HCT116 (cell line): ENCODE data around the gene ALG2. TPM values are rescaled to one million over a fixed set of nuclear protein-coding genes. Genes with fewer than 3 reads are reported as not detected.

ENCODE experiments used
- ATAC-seq: fragments of 200-7000 bp; cut with Tn5 transposase; 2 replicates; pipeline ENCODE4 v1.9.1; 2020; ENCODE audit warnings: mild to moderate bottlenecking, moderate library complexity
- BruUV-seq: library from RNA; stranded (reverse); fragments of 400-500 nt; replicated peaks from 2 replicates; lab custom pipeline; 2021; lab: Mats Ljungman, UMichigan
- CTCF ChIA-PET: fragments of 300-600 bp; sonication (Branson Sonifier 250); formaldehyde crosslinking; loops from one replicate; lab custom pipeline; 2021; ENCODE audit warnings: antibody characterized with exemption; lab: Charles Lee
- POLR2A ChIA-PET: fragments of 300-600, 350-600 bp; sonication (Branson Sonifier 250); formaldehyde crosslinking; loops from one replicate; lab custom pipeline; 2021; ENCODE audit warnings: antibody characterized with exemption; lab: Charles Lee
- RAD21 ChIA-PET, 2 experiments: fragments of 300-600 bp; sonication (Branson Sonifier 250); formaldehyde crosslinking; loops; one replicate each; lab custom pipeline; 2023; ENCODE audit warnings: low total read pairs in 2 of 2; ENCODE audit not compliant: uncharacterized antibody in 2 of 2, unreplicated experiment in 2 of 2, low non-redundant PET in 1 of 2; lab: Charles Lee
- DNase-seq: peaks from one replicate; pipeline ENCODE4 v3.0.0-alpha.2; 2010; ENCODE audit warnings: low read depth, low spot score
- H2AFZ ChIP-seq: fragments of 200-600 bp; shearing (Covaris generic), sonication (generic); 2 replicates; pipeline ENCODE4 v1.6.1; 2017; ENCODE audit warnings: low read depth, mixed run types, mixed read lengths, antibody characterized with exemption, low read length; ENCODE audit not compliant: poor library complexity, severe bottlenecking
- H3K27ac ChIP-seq: 2 replicates; pipeline ENCODE4 v1.5.1; 2012; ENCODE audit warnings: low read depth, low read length
- H3K27me3 ChIP-seq: fragments of 200-600 bp; sonication (generic); 2 replicates; pipeline ENCODE4 v1.6.1; 2016; ENCODE audit warnings: mixed run types, low read length, mixed read lengths; ENCODE audit not compliant: insufficient read depth
- H3K36me3 ChIP-seq, 2 experiments: fragments of 200-500 bp in 1 of 2; fragments of 200-600 bp in 1 of 2; sonication (Bioruptor generic) in 1 of 2; sonication (generic) in 1 of 2; 2 replicates each; pipeline versions ENCODE4 v1.5.1 to v1.6.1; 2014 to 2016; ENCODE audit warnings: low read length in 2 of 2, inconsistent platforms in 1 of 2, mixed read lengths in 1 of 2, mixed run types in 1 of 2; ENCODE audit not compliant: insufficient read depth in 2 of 2, control insufficient read depth in 1 of 2
- H3K4me1 ChIP-seq, 2 experiments: fragments of 200-600 bp in 1 of 2; sonication (generic) in 1 of 2; 2 replicates each; pipeline versions ENCODE4 v1.5.1 to v1.6.1; 2012 to 2017; ENCODE audit warnings: low read length in 2 of 2, inconsistent platforms in 1 of 2, mild to moderate bottlenecking in 1 of 2, mixed read lengths in 1 of 2, mixed run types in 1 of 2, moderate library complexity in 1 of 2; ENCODE audit not compliant: insufficient read depth in 2 of 2, control insufficient read depth in 1 of 2
- H3K4me2 ChIP-seq: fragments of 200-600 bp; sonication (generic); 2 replicates; pipeline ENCODE4 v1.6.1; 2017; ENCODE audit warnings: mixed run types, low read length, mixed read lengths
- H3K4me3 ChIP-seq, 2 experiments: fragments of 200-600 bp in 1 of 2; sonication (generic) in 1 of 2; replicated peaks in 1 of 2; 2 replicates each; pipeline ENCODE4 v1.5.1; 2011 to 2016; ENCODE audit warnings: low read length in 2 of 2, control low read depth in 1 of 2, low read depth in 1 of 2, mild to moderate bottlenecking in 1 of 2, mixed read lengths in 1 of 2, mixed run types in 1 of 2
- H3K79me2 ChIP-seq: fragments of 200-600 bp; sonication (generic); 2 replicates; pipeline ENCODE4 v1.6.1; 2017; ENCODE audit warnings: mild to moderate bottlenecking, mixed run types, low read length, moderate library complexity, mixed read lengths; ENCODE audit not compliant: insufficient read depth
- H3K9ac ChIP-seq: fragments of 200-600 bp; sonication (generic); 2 replicates; pipeline ENCODE4 v1.6.1; 2016; ENCODE audit warnings: low read length, mixed read lengths
- H3K9me2 ChIP-seq: fragments of 200-600 bp; sonication (generic), shearing (Covaris generic); 2 replicates; pipeline ENCODE4 v1.6.1; 2017; ENCODE audit warnings: mixed run types, mild to moderate bottlenecking, moderate library complexity; ENCODE audit not compliant: insufficient read depth
- H3K9me3 ChIP-seq, 2 experiments: fragments of 200-500 bp in 1 of 2; fragments of 200-600 bp in 1 of 2; sonication (Bioruptor generic) in 1 of 2; sonication (generic) in 1 of 2; 2 replicates each; pipeline ENCODE4 v1.6.1; 2014 to 2017; ENCODE audit warnings: low read length in 2 of 2, mixed read lengths in 2 of 2, inconsistent platforms in 1 of 2, low read depth in 1 of 2, mild to moderate bottlenecking in 1 of 2, mixed run types in 1 of 2, moderate library complexity in 1 of 2; ENCODE audit not compliant: control insufficient read depth in 1 of 2, insufficient read depth in 1 of 2
- H4K20me1 ChIP-seq: fragments of 200-600 bp; sonication (generic), shearing (Covaris generic); 2 replicates; pipeline ENCODE4 v1.6.1; 2017; ENCODE audit warnings: mixed run types, mild to moderate bottlenecking, moderate library complexity; ENCODE audit not compliant: insufficient read depth
- ATF3 ChIP-seq: IDR thresholded peaks from 2 replicates; pipeline ENCODE4 v1.6.1; 2012
- CEBPB ChIP-seq: IDR thresholded peaks from 2 replicates; pipeline ENCODE4 v1.6.1; 2012; ENCODE audit warnings: low read depth
- CTCF ChIP-seq, 3 experiments: fragments of 200-600 bp in 1 of 3; sonication (generic) in 1 of 3; IDR thresholded peaks in 2 of 3; conservative IDR thresholded peaks in 1 of 3; 2 replicates each; pipeline ENCODE4 v1.5.1; 2012 to 2017; ENCODE audit warnings: low read depth in 2 of 3, low read length in 2 of 3, antibody characterized with exemption in 1 of 3, borderline replicate concordance in 1 of 3, control low read depth in 1 of 3, mild to moderate bottlenecking in 1 of 3, mixed read lengths in 1 of 3, mixed run types in 1 of 3, moderate library complexity in 1 of 3; ENCODE audit not compliant: insufficient read depth in 1 of 3
- EGR1 ChIP-seq: IDR thresholded peaks from 2 replicates; pipeline ENCODE4 v1.6.1; 2012; ENCODE audit warnings: low read depth
- EZH2phosphoT487 ChIP-seq: fragments of 200-600 bp; IDR thresholded peaks from 2 replicates; pipeline ENCODE4 v1.6.1; 2018; ENCODE audit warnings: antibody characterized with exemption, borderline replicate concordance
- JUND ChIP-seq: IDR thresholded peaks from 2 replicates; pipeline ENCODE4 v1.6.1; 2012
- MAX ChIP-seq: IDR thresholded peaks from 2 replicates; pipeline ENCODE4 v1.6.1; 2012
- POLR2A ChIP-seq: IDR thresholded peaks from 2 replicates; pipeline ENCODE4 v1.7.0; 2011; ENCODE audit warnings: borderline replicate concordance; ENCODE audit not compliant: insufficient read depth, insufficient read length; ENCODE audit errors: extremely low read depth
- RAD21 ChIP-seq: IDR thresholded peaks from 2 replicates; pipeline ENCODE4 v1.6.1; 2012; ENCODE audit warnings: low read depth, mild to moderate bottlenecking
- REST ChIP-seq: IDR thresholded peaks from 2 replicates; pipeline ENCODE4 v1.6.1; 2012; ENCODE audit warnings: low read depth
- SIN3A ChIP-seq: IDR thresholded peaks from 2 replicates; pipeline ENCODE4 v1.6.1; 2012; ENCODE audit warnings: low read depth
- SP1 ChIP-seq: IDR thresholded peaks from 2 replicates; pipeline ENCODE4 v1.6.1; 2012; ENCODE audit warnings: low read depth
- SRF ChIP-seq: IDR thresholded peaks from 2 replicates; pipeline ENCODE4 v1.6.1; 2012; ENCODE audit warnings: low read depth
- TCF7L2 ChIP-seq: IDR thresholded peaks from 2 replicates; pipeline ENCODE4 v1.7.0; 2011; ENCODE audit warnings: borderline replicate concordance, inconsistent platforms; ENCODE audit not compliant: insufficient read depth, insufficient read length; ENCODE audit errors: extremely low read depth
- YY1 ChIP-seq: IDR thresholded peaks from 2 replicates; pipeline ENCODE4 v1.6.1; 2011; ENCODE audit warnings: low read length, low read depth, moderate library complexity, mild to moderate bottlenecking; ENCODE audit not compliant: insufficient replicate concordance; ENCODE audit errors: extremely low read depth
- ZNF274 ChIP-seq: fragments of 200-500 bp; sonication (Bioruptor generic); IDR thresholded peaks from 2 replicates; pipeline ENCODE4 v1.6.1; 2014; ENCODE audit warnings: mild to moderate bottlenecking, low read depth, low read length, inconsistent platforms
- intact Hi-C: fragments of 100-400 bp; cut with micrococcal nuclease; formaldehyde crosslinking; loops from 2 replicates; pipeline ENCODE4 v1.10.0; 2022
- total RNA-seq: library from RNA; stranded (reverse); gene quantifications from one replicate; pipeline ENCODE4 v1.2.1, GENCODE V29; 2021; ENCODE audit not compliant: unreplicated experiment

Gene ALG2
- total RNA-seq, 1 experiment from 2014 or later: 27.9 TPM

GRCh38 chr9:99262949-99263418 lies 41.2 kb upstream of the ALG2 start:
- Histone ChIP-seq H3K27ac (no peak overlapping the region), H3K4me1 (peaks cover 0 to 15% of the 10 kb centered on the region in 2 experiments; a peak in 2 of 4 replicates), H3K36me3 (no peaks in the 10 kb centered on the region), H3K9me2 (no peaks in the 10 kb centered on the region), H3K9ac (no peak overlapping the region), H3K79me2 (no peaks in the 10 kb centered on the region), H4K20me1 (no peaks in the 10 kb centered on the region), H3K27me3 (no peaks in the 10 kb centered on the region), H2AFZ (no peak overlapping the region), H3K9me3 (no peaks in the 10 kb centered on the region), H3K4me3 (no peak overlapping the region), H3K4me2 (no peak overlapping the region)
- BruUV-seq: no TSS peak
- DNase-seq (no peak), ATAC-seq (no peak)
- ChIA-PET POLR2A (no interaction called here), CTCF (no interaction called here), RAD21 (no interaction called here)
- no peak for TF ChIP-seq EGR1
- intact Hi-C loops: loop anchor here (10.0 kb wide), 2 partner anchors 542 to 962 kb away; no protein-coding TSS in a partner anchor

- no TSS peak for BruUV-seq
- TF ChIP-seq TCF7L2 (no peak), EZH2phosphoT487 (no peak), JUND (no peak), POLR2A (no peak), SRF (no peak), RAD21 (no peak), YY1 (no peak), EGR1 (no peak), CTCF (IDR thresholded peaks at IDR 0.05 in 2 of 3, conservative IDR thresholded peaks at IDR 0.05 in 1 of 3; ENCODE audit: borderline replicate concordance in 1 of 3, insufficient read depth in 1 of 3, low read depth in 2 of 3, low read length in 2 of 3) (no peak), ATF3 (no peak), ZNF274 (no peak), REST (no peak), SIN3A (no peak), MAX (no peak), SP1 (no peak), CEBPB (no peak)
Measured at GRCh38 chr9:99261923-99262322, 40.2 kb upstream of the ALG2 start.

More at GRCh38 chr9:99261923-99262322, 40.2 kb upstream of the ALG2 start:
- no peaks in the 10 kb centered on the region for H3K27me3 ChIP-seq
- DNase-seq (no peak), ATAC-seq (no peak)
- POLR2A ChIA-PET: no interaction called here
- RAD21 ChIA-PET: no interaction called here
- CTCF ChIA-PET: no interaction called here
- no peaks in the 10 kb centered on the region for H3K36me3 ChIP-seq
- H4K20me1 ChIP-seq: no peaks in the 10 kb centered on the region
- no peak overlapping the region for H3K27ac ChIP-seq
- H3K4me3 ChIP-seq: no peak overlapping the region
- H3K4me1 ChIP-seq: peaks cover 0 to 11% of the 10 kb centered on the region in 2 experiments; a peak in 2 of 4 replicates
- H2AFZ ChIP-seq: no peak overlapping the region
- H3K9me3 ChIP-seq: no peaks in the 10 kb centered on the region
- no peak overlapping the region for H3K9ac ChIP-seq
- H3K79me2 ChIP-seq: no peaks in the 10 kb centered on the region
- intact Hi-C loops: loop anchor here (10.0 kb wide), 2 partner anchors 543 to 963 kb away; no protein-coding TSS in a partner anchor
- no peak overlapping the region for H3K4me2 ChIP-seq
- H3K9me2 ChIP-seq: no peaks in the 10 kb centered on the region
